ENCODE results near the gene POLG. TPM values are rescaled to one million over a fixed set of nuclear protein-coding genes. Genes with fewer than 3 reads are reported as not detected.

The POLG gene
- total RNA-seq, 4 donors from 2014 or later = 61.1 to 110 (median 82.6) TPM

DNA sequence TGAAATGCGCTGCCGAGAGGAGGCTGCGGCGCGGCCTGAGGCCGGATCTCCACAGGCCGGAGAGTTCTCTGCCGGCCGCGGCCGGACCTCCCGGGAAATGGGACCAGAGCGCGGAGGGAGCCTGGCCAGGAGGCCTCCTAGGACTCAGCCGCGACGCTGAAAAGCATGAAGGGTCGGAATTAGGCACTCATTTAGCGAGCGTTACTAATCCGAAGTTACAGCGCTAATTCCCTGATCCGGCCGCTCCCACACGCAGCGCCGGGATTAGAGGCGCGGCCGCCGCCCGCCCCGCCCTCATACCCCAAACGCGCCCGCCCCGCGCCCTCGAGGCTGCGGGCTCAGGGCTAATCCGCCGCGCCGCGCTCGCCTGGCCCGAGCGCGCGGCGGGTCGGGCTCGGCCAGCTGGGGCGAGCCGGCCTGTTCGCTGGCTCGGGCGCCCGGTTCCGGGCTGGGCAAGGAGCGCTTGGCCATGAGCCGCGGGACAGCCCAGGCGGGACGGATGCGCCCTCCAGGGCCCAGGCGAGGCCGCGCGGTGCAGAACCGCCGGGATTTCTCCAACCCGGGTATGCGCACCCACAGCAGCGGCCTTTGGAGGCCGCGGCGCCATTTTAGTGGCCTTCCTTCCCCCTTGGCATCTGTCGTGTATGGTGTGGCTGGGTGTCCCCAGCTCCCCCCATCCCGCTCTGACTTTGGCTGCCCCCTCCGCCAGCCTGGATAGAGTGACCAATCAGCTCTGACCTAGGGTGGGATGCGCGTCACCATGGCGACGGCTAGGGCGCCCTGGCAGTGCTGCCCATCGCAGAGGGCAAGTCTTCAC lies 36.8 kb upstream of the POLG start:
- 6% methylated on average over 23 to 35 of the region's 87 CpGs for WGBS, 2 donors
- no peak for TF ChIP-seq POLR2A (IDR thresholded peaks at IDR 0.05)
- TF ChIP-seq CTCF (IDR thresholded peaks at IDR 0.05) = no peak
- no peak overlapping the region for H3K4me3 ChIP-seq (ENCODE audit: low read depth, poor library complexity, severe bottlenecking)
- intact Hi-C loops (cut with DNase I; ENCODE audit: low total_unique reads) = no loop called here
- no peak for DNase-seq (ENCODE audit: low spot score in 2 of 2)

DNA sequence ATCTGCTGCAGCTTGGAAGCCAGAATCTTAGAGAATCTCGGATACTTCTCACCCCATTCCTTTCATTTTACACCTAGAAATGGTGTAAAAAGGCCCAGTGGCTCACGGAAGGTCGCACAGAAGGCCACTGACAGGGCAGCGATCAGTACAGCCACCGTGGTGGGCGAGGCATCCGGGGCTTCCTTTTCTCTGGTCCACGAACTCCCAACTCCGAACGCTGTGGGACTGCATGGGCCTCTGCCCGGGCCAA lies 36.3 kb upstream of the POLG start:
- no peak for TF ChIP-seq CTCF (IDR thresholded peaks at IDR 0.05)
- no peak for TF ChIP-seq POLR2A (IDR thresholded peaks at IDR 0.05)
- intact Hi-C loops (cut with DNase I; ENCODE audit: low total_unique reads) = no loop called here
- DNase-seq (ENCODE audit: low spot score in 2 of 2) = no peak
- 3 to 9% methylated on average over 9 to 11 of the region's 11 CpGs for WGBS, 2 donors
- no peak overlapping the region for H3K4me3 ChIP-seq (ENCODE audit: low read depth, poor library complexity, severe bottlenecking)

DNA sequence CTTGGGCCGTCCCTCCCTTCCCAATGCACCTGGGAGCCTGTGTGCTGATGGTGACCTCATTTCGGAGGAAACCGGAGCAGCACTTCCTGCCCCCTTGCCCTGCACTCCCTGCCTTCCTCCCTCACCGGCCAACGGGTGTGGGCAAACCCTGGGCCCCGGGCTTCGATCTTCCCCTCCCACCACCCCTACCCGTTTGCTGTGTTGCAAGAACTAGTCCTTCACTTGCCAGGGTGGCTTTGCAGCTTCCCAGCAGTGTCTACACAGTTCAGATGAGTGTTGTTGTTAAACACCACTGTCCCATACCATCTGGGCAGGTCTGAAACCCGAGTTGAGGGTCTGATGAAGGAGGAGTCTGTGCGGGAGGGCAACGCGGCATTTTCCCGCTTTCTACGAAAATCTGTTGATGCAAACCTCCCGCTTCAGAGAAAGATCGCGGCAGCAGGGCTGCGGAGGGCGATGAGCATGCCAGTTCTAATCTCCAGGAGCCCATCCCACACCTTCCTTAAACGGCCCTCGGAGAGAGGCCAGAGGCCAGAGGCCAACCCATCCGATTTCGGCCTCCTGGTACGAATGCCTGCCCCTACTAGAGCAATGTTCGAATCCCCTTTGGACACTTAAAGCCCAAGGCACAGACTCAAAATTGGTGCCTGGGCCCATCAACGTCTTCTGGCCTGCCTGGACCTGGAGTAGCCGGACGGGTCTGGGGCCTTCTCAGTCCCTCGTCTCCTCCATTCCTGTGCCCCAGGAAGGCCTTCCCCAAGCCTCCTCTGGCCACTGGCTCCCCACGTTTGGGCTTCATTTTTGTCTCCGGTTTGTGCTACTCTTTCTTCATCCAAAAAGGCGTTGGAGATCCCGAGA lies 35.7 kb upstream of the POLG start:
- intact Hi-C loops (cut with DNase I; ENCODE audit: low total_unique reads) = no loop called here
- no peak overlapping the region for H3K4me3 ChIP-seq (ENCODE audit: low read depth, poor library complexity, severe bottlenecking)
- 11 to 13% methylated on average over 29 to 33 of the region's 33 CpGs for WGBS, 2 donors
- DNase-seq (ENCODE audit: low spot score in 2 of 2) = no peak
- TF ChIP-seq POLR2A (IDR thresholded peaks at IDR 0.05) (no peak), CTCF (IDR thresholded peaks at IDR 0.05) (no peak)

DNA sequence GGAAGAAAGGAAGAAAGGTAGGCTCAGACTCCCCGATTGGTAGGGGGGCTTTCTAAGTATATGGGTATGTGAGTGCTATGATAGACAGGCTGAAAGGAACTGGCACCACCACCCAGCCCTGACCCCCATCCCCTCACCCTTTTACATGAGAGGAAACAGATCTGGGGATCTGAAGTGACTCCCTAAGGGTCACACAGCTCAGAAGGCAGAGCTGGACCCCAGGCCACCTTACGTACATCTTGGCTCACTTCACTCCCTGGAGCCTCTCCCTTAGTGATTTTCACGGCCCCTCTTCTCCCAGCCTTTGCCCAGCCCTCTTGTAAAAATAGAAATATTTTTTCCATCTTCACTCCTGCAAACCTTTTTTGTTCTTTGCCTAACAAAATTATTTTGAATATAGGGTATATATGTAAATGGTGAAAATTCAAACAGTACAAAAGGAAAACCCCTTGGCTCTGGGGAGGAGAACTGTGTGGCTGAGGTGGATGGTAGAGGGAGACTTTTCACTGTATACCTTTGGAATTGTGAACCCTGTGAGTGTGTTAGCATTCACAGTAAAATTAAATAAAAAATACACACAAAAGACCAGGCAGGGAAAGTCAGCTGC lies 34.8 kb upstream of the POLG start:
- DNase-seq (ENCODE audit: low spot score in 2 of 2) = no peak
- intact Hi-C loops (cut with DNase I; ENCODE audit: low total_unique reads) = no loop called here
- TF ChIP-seq CTCF (IDR thresholded peaks at IDR 0.05) (no peak), POLR2A (IDR thresholded peaks at IDR 0.05) (no peak)
- H3K4me3 ChIP-seq (ENCODE audit: low read depth, poor library complexity, severe bottlenecking) = no peak overlapping the region
- WGBS, 2 donors = 14 to 31% methylated on average over 3 of the region's 3 CpGs

- no peak for DNase-seq (ENCODE audit: low spot score in 2 of 2)
- intact Hi-C loops (cut with DNase I; ENCODE audit: low total_unique reads) = no loop called here
- no peak overlapping the region for H3K4me3 ChIP-seq (ENCODE audit: low read depth, poor library complexity, severe bottlenecking)
- TF ChIP-seq CTCF (IDR thresholded peaks at IDR 0.05) = no peak
- no peak for TF ChIP-seq POLR2A (IDR thresholded peaks at IDR 0.05)
- WGBS, 2 donors = 3 to 5% methylated on average over 24 to 34 of the region's 34 CpGs
These were observed 34.1 kb upstream of the POLG start for GRCh38 chr15:89368566-89369223.

All from lower leg skin (tissue), 4 donors.